GM23338 (cell line): ENCODE measurements around the gene DACT1.

ENCODE experiments used
- CREB1 ChIP-seq: fragments of 250-450 bp; sonication (Bioruptor Pico); IDR thresholded peaks from 2 replicates; pipeline ENCODE4 v1.5.0; 2020; ENCODE audit warnings: low read depth, mild to moderate bottlenecking, moderate library complexity
- EZH2 ChIP-seq: fragments of 200-600 bp; sonication (generic); IDR thresholded peaks from one replicate; pipeline ENCODE4 v1.8.0; 2017; ENCODE audit warnings: antibody characterized with exemption, mild to moderate bottlenecking, low read depth; ENCODE audit not compliant: unreplicated experiment
- EZH2phosphoT487 ChIP-seq: fragments of 200-600 bp; sonication (generic); IDR thresholded peaks from one replicate; pipeline ENCODE4 v1.8.1; 2018; ENCODE audit warnings: antibody characterized with exemption; ENCODE audit not compliant: unreplicated experiment
- JUNB ChIP-seq: IDR thresholded peaks from one replicate; pipeline ENCODE4 v1.6.1; 2016; ENCODE audit warnings: antibody characterized with exemption; ENCODE audit not compliant: unreplicated experiment
- NANOG ChIP-seq: IDR thresholded peaks from 2 replicates; pipeline ENCODE4 v1.6.1; 2016; ENCODE audit warnings: antibody characterized with exemption, borderline replicate concordance
- POLR2AphosphoS5 ChIP-seq: IDR thresholded peaks from 2 replicates; pipeline ENCODE4 v1.6.1; 2016; ENCODE audit warnings: antibody characterized with exemption, low read depth
- STAT1 ChIP-seq: IDR thresholded peaks from one replicate; pipeline ENCODE4 v1.6.1; 2016; ENCODE audit warnings: antibody characterized with exemption; ENCODE audit not compliant: unreplicated experiment
- ZNF331 ChIP-seq: fragments of 250-450 bp; sonication (Bioruptor Pico); IDR thresholded peaks from 2 replicates; pipeline ENCODE4 v1.5.0; 2020; ENCODE audit warnings: low read depth, mild to moderate bottlenecking, moderate library complexity
- TF ChIP-seq, protein P1 (sequence below), 2 experiments: fragments of 200-600 bp in 1 of 2; sonication (generic) in 1 of 2; conservative IDR thresholded peaks; 2 replicates each; pipeline versions ENCODE4 v1.5.1 to v1.6.1; 2016 to 2017; ENCODE audit warnings: antibody characterized with exemption in 2 of 2, low read depth in 2 of 2, mild to moderate bottlenecking in 2 of 2, moderate library complexity in 1 of 2
- TF ChIP-seq, protein P2 (sequence below): IDR thresholded peaks from one replicate; pipeline ENCODE4 v1.6.1; 2018; ENCODE audit warnings: antibody characterized with exemption; ENCODE audit not compliant: unreplicated experiment
- TF ChIP-seq, protein P3 (sequence below): IDR thresholded peaks from 2 replicates; pipeline ENCODE4 v1.6.1; 2016; ENCODE audit warnings: antibody characterized with exemption

DNA sequence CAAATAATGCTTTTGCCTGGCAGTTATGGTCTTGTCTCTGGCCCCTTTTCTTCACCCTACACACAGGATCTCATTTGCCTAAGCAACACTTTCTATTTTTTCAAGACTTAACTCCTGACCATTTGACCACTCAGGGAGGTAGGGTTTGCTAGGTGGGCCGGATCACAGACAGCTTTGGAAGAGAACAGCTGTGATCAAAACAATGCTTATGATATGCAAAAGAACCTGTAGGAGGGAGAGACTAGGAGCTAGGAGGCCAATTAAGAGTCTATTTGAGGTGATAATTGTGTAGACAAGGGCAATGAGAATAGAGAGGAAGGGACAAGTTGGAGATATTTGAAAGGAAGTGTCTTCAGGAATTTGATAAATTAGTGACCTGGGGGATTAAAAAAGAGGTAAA is 12.3 kb upstream of the DACT1 start:
- TF ChIP-seq, protein P1, sequence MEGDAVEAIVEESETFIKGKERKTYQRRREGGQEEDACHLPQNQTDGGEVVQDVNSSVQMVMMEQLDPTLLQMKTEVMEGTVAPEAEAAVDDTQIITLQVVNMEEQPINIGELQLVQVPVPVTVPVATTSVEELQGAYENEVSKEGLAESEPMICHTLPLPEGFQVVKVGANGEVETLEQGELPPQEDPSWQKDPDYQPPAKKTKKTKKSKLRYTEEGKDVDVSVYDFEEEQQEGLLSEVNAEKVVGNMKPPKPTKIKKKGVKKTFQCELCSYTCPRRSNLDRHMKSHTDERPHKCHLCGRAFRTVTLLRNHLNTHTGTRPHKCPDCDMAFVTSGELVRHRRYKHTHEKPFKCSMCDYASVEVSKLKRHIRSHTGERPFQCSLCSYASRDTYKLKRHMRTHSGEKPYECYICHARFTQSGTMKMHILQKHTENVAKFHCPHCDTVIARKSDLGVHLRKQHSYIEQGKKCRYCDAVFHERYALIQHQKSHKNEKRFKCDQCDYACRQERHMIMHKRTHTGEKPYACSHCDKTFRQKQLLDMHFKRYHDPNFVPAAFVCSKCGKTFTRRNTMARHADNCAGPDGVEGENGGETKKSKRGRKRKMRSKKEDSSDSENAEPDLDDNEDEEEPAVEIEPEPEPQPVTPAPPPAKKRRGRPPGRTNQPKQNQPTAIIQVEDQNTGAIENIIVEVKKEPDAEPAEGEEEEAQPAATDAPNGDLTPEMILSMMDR (conservative IDR thresholded peaks at IDR 0.05; ENCODE audit: low read depth in 2 of 2): no peak
- TF ChIP-seq, protein P2, sequence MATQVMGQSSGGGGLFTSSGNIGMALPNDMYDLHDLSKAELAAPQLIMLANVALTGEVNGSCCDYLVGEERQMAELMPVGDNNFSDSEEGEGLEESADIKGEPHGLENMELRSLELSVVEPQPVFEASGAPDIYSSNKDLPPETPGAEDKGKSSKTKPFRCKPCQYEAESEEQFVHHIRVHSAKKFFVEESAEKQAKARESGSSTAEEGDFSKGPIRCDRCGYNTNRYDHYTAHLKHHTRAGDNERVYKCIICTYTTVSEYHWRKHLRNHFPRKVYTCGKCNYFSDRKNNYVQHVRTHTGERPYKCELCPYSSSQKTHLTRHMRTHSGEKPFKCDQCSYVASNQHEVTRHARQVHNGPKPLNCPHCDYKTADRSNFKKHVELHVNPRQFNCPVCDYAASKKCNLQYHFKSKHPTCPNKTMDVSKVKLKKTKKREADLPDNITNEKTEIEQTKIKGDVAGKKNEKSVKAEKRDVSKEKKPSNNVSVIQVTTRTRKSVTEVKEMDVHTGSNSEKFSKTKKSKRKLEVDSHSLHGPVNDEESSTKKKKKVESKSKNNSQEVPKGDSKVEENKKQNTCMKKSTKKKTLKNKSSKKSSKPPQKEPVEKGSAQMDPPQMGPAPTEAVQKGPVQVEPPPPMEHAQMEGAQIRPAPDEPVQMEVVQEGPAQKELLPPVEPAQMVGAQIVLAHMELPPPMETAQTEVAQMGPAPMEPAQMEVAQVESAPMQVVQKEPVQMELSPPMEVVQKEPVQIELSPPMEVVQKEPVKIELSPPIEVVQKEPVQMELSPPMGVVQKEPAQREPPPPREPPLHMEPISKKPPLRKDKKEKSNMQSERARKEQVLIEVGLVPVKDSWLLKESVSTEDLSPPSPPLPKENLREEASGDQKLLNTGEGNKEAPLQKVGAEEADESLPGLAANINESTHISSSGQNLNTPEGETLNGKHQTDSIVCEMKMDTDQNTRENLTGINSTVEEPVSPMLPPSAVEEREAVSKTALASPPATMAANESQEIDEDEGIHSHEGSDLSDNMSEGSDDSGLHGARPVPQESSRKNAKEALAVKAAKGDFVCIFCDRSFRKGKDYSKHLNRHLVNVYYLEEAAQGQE: no peak
- TF ChIP-seq EZH2: no peak
- no peak for TF ChIP-seq STAT1
- TF ChIP-seq EZH2phosphoT487: no peak
- TF ChIP-seq POLR2AphosphoS5: no peak
- no peak for TF ChIP-seq ZNF331 (CRISPR knock-in tag)
- TF ChIP-seq JUNB: no peak
- TF ChIP-seq CREB1: no peak
- TF ChIP-seq NANOG: peak; percentile 91
- TF ChIP-seq, protein P3, sequence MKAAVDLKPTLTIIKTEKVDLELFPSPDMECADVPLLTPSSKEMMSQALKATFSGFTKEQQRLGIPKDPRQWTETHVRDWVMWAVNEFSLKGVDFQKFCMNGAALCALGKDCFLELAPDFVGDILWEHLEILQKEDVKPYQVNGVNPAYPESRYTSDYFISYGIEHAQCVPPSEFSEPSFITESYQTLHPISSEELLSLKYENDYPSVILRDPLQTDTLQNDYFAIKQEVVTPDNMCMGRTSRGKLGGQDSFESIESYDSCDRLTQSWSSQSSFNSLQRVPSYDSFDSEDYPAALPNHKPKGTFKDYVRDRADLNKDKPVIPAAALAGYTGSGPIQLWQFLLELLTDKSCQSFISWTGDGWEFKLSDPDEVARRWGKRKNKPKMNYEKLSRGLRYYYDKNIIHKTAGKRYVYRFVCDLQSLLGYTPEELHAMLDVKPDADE: no peak
